LNCaP clone FGC (cell line): Measurements from ENCODE around the gene CYTH1.

Source experiments
- DNase-seq: peaks from one replicate; pipeline ENCODE4 v3.0.0-alpha.2; 2011; ENCODE audit warnings: low read depth
- H3K4me3 ChIP-seq: 2 replicates; pipeline ENCODE4 v1.5.1; 2011; ENCODE audit warnings: mild to moderate bottlenecking, low read depth, low read length, control low read depth
- CTCF ChIP-seq: IDR thresholded peaks from 2 replicates; pipeline ENCODE4 v1.5.1; 2012; ENCODE audit warnings: mild to moderate bottlenecking; ENCODE audit not compliant: control insufficient read depth, insufficient read depth; ENCODE audit errors: extremely low read depth

Gene CYTH1

GRCh38 chr17:78643326-78643725, 138.7 kb downstream of the CYTH1 start:
- TF ChIP-seq CTCF: no peak
- no peak overlapping the region for H3K4me3 ChIP-seq
- no peak for DNase-seq

- TF ChIP-seq CTCF: no peak
- no peak for DNase-seq
- H3K4me3 ChIP-seq: no peak overlapping the region
Observed at GRCh38 chr17:78642707-78643106, 139.4 kb downstream of the CYTH1 start.

- TF ChIP-seq CTCF: no peak
- no peak for DNase-seq
Observed at GRCh38 chr17:78641666-78642065, 140.4 kb downstream of the CYTH1 start.

GRCh38 chr17:78641243-78641642, 140.8 kb downstream of the CYTH1 start:
- no peak for TF ChIP-seq CTCF
- no peak overlapping the region for H3K4me3 ChIP-seq
- no peak for DNase-seq

More at GRCh38 chr17:78641666-78642065, 140.4 kb downstream of the CYTH1 start:
- no peak overlapping the region for H3K4me3 ChIP-seq

GRCh38 chr17:78640700-78641099, 141.4 kb downstream of the CYTH1 start:
- no peak for DNase-seq

GRCh38 chr17:78637643-78638420, 144.2 kb downstream of the CYTH1 start:
- no peak overlapping the region for H3K4me3 ChIP-seq
- no peak for TF ChIP-seq CTCF
- DNase-seq: no peak

More at GRCh38 chr17:78640700-78641099, 141.4 kb downstream of the CYTH1 start:
- TF ChIP-seq CTCF: no peak
- H3K4me3 ChIP-seq: no peak overlapping the region

- no peak for DNase-seq
- no peak overlapping the region for H3K4me3 ChIP-seq
- TF ChIP-seq CTCF: no peak
Observed at GRCh38 chr17:78637146-78637545, 144.9 kb downstream of the CYTH1 start.
